Endothelial cell of hepatic sinusoid (primary cell): Measurements from ENCODE around the gene TUFM.
"Not testable (repeated sequence)": the region's sequence is repeated elsewhere in the genome, so short reads cannot be mapped to it uniquely, and the experiment has no call there.

Experiments
- in situ Hi-C: cut with HindIII; loops from 2 replicates; pipeline ENCODE4 v1.10.0; 2017; ENCODE audit warnings: low sequenced_read_pairs

The TUFM gene

DNA sequence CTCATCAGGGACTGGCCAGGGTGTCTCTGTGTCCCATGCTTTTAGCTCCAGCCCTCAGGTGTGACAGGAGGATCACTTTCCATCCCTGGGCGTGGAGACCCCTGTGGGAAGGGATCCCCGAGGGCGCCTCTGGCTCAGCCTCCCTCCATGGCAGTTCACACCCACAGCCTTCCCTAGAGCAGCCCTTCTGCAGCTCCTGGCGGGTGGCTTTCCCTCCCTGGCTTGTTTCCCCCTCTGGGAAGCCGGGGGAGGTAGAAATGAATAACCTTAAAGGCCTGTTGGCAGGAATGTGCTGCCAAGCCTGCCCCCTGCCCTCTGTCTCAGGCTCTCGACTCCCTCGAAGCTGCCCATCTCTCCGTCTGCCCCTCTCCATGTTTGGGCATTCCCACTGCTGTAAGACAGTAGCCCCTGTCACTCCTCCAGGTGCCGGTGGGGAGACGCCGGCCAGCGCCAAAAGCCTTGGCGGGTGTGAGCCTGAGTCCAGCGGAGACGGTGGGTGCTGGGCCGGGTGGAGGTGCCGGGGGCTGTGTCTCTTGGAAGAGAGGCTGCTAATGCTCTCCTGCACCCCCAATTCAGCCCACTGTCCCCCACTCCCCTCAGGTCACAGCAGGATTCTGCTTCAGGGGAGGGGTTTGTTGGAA lies 30.0 kb upstream of the TUFM start:
- in situ Hi-C loops = loop anchor here (5.0 to 10.0 kb wide), 2 partner anchors 86 to 351 kb away; no protein-coding TSS in a partner anchor

DNA sequence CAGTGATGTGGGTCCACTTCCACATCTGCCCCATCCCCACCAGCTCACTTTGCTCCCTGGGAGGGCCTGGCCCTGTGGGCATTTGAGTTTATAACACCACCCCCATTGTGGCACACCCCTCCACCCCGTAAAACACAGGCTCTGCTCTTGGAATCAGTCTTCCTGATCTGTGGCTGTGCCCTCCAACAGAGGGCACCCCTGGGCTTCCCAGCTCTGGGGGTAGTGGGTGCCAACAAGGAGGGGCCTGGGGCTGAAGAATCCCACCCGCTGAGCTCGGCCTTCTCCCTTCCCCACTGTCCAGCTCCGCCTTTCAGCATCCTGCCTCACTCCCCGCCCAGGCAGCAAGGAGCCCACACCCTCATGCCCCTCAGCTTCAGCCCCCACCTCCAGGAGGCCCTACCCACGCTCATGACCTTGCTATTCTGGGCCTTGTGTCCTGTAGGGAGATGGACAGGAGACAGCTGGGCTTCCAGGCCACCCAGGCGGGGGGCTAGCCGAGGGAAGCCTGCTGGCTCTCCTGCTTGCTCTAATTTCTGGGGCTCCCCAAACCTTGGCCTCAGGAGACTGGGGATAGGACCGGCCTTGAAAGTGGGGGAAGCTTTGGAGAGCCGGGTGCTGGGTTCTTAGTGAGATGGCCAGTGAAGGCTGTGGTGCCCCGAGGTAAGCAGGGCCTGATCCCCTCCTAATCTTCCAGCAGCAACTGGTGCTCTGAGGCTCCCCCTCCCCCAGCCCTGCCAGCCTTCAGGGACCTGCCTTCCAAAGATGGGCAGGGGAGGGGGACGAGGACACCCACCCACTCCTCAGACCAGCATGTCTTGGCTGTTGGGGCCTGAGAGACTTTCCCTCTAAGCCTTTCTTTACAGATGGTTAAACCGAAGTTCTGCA lies 29.2 kb upstream of the TUFM start:
- in situ Hi-C loops = loop anchor here (5.0 to 10.0 kb wide), 2 partner anchors 87 to 351 kb away; no protein-coding TSS in a partner anchor

DNA sequence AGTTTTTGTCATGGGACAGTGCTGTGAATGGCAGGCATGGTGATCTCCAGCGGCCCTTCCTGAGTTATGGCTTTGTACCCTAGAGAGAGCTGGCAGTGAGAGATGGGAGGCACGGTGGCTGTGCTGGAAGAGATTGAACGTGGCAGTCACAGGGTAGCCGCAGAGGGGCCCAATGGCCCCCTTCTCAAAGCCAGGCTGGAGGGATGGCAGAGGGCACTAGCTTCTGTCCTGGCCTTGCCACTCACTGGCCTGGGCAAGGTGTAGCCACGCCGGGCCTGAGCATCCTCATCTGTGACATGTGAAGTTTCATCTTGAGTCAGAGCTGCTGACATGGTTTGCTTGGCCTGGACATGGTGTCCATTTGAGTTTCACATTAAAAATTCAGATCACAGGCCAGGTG lies 28.3 kb upstream of the TUFM start:
- in situ Hi-C loops = loop anchor here (10.0 kb wide), 1 partner anchor 350 kb away; no protein-coding TSS in a partner anchor

DNA sequence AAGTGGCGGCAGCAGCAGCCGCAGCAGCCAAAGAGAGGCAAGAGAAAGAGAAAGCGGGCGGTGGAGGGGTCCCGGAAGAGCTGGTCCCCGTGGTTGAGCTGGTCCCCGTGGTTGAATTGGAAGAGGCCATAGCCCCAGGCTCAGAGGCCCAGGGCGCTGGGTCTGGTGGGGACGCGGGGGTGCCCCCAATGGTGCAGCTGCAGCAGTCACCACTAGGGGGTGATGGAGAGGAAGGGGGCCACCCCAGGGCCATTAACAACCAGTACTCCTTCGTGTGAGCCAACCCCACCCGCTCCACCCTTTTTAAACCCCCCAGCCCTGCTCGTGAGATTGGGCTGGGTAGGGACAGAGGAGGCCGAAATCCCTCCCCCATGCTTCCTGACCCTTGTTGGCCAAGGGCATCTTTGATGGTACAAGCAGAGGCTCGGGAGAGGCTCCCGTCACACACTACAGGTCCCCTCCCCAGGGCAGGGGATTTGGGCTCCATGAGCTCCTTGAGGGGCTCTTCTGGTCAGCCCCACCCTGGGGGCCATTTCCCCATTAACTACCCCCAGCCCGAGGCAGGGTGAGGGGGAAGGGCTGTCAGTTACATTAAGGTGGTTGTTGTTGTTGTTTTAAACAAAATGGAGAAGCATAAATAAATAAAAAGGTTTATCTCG lies 27.5 kb upstream of the TUFM start:
- in situ Hi-C loops = loop anchor here (10.0 kb wide), 1 partner anchor 349 kb away; no protein-coding TSS in a partner anchor

DNA sequence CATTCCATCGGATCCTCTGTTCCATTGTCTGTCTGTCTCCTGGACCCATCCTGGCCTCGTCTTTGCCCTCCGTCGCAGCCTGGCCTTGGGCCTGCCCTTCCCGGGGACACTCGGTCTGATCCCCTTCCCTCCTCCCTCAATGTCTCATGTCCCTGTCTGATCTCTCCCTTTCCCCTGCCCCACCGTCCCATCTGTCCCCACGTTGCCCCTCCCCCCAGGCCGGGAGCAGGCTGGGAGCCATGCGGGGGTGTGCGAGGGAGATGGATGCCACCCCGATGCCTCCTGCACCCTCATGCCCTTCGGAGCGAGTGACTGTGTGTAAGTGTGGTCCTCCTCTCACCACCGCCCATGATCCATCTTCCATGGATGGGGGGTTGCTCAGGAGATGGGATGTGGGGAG lies 26.8 kb upstream of the TUFM start:
- in situ Hi-C loops = loop anchor here (10.0 kb wide), 1 partner anchor 348 kb away; no protein-coding TSS in a partner anchor

DNA sequence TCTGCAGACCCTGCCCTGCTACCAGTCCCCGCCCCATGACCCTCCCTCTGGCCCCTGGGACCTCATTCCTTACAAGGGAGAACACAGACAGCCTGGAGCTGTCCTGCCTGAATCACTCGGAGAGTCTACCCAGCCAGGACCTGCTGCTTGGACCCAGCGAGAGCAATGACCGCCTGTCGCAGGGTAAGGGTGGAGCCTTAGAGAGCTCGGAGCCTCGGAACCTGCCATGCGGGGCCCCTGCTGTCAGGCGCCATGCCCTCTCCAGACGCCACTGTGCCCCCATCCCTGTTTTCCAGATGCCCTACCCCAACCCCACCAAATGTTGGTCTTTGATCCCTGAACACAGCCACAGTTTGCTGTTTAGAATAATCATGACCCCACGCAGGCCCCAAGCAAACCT lies 23.1 kb upstream of the TUFM start:
- in situ Hi-C loops = no loop called here

DNA sequence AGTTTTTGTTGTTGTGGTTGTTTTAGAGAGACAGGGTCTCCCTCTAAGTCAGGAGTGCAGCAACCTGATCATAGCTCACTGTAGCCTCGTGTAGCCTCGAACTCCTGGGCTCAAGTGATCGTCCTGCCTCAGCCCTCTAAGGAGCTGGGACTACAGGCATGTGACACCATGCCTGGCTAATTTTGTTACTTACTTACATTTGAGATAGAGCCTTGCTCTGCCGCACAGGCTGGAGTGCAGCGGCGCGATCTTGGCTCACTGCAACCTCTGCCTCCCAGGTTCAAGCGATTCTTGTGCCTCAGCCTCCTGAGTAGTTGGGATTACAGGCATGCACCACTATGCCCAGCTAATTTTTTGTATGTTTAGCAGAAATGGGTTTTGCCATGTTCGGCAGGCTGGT lies 21.5 kb upstream of the TUFM start:
- in situ Hi-C loops = not testable (repeated sequence)

DNA sequence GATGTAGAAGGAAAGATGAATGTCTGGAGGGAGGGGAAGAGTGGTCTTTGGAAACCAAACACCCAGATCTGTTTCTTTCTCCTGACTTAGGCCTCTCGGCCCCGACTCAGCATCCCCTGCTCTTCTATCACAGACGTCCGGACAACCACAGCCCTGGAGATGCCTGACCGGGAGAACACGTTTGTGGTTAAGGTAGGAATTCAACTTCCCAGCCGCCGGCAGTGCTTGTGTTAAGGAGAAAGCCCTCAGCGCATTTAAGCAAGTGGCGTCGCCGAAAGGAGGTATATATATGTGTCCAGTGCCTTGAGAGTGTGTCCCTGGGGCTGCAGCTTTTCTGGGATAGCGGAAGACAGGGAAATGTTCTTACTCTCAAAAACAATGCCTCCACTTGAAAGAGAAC lies 21.1 kb upstream of the TUFM start:
- in situ Hi-C loops = no loop called here

DNA sequence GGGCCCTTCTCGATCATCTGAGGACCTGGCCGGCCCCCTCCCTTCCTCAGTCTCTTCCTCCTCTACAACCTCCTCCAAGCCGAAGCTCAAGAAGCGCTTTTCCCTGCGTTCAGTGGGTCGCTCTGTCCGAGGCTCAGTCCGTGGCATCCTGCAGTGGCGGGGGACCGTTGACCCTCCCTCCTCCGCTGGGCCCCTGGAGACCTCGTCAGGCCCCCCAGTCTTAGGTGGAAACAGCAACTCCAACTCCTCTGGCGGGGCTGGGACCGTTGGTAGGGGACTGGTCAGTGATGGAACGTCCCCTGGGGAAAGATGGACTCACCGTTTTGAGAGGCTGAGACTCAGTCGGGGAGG lies 20.3 kb upstream of the TUFM start:
- in situ Hi-C loops = no loop called here

DNA sequence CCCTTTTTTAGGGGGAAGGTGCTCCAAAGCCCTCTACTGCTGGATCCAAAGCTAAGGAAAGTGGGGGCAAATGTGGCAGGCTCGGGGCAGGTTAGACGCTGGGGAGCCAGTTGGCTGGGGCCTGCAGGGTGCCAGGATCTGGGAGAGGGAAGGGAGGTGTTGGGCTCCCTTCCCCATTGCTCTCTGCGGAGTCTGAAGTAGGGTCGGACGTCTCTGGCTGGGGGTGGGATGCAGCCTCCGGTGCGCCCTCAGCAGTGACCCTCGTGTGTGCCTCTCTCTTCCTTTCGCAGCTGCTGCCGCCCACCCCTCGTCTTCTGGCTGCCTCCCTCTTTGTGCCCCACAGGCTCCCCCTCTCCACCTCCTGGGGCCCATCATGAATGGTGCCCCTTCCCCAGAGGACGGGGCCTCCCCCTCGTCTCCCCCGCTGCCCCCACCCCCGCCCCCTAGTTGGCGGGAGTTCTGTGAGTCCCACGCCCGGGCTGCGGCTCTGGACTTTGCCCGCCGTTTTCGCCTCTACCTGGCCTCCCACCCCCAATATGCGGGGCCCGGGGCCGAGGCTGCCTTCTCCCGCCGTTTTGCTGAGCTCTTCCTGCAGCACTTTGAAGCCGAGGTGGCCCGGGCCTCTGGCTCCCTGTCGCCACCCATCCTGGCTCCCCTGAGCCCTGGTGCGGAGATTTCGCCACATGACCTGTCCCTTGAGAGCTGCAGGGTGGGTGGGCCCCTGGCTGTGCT lies 19.7 kb upstream of the TUFM start:
- in situ Hi-C loops = no loop called here

DNA sequence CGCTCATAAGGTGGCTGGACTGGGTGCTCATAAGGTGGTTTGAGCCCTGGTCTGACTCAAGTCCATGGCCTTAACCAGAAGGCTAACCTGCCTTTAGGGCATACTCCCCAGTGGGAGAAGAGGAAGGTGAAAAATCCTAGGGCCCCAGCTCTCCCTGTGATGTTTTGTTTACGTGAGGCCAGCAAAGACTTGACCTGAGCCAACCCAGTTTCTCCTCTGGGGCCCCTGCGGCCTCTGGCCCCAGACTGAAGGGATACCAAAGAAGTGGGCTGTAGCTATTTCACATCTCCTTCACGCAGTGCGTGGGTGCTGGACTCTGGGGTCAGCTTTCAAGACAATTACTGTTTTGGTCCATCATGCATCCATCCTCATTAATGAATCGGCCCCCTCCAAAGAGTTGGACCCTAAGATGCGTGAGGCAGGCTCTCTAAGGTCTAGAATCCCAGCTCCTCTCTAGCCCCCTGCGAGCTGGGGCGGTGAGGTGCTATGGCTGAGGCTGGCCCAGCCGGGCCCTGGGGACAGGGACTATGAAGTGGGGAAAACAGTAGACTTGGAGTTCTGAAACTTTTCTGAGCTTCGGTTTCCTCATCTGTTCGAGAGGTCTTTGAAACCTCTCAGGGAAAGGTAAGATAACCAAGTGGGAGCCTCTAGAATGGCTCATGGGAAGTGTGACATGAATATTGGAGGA lies 19.0 kb upstream of the TUFM start:
- in situ Hi-C loops = no loop called here

DNA sequence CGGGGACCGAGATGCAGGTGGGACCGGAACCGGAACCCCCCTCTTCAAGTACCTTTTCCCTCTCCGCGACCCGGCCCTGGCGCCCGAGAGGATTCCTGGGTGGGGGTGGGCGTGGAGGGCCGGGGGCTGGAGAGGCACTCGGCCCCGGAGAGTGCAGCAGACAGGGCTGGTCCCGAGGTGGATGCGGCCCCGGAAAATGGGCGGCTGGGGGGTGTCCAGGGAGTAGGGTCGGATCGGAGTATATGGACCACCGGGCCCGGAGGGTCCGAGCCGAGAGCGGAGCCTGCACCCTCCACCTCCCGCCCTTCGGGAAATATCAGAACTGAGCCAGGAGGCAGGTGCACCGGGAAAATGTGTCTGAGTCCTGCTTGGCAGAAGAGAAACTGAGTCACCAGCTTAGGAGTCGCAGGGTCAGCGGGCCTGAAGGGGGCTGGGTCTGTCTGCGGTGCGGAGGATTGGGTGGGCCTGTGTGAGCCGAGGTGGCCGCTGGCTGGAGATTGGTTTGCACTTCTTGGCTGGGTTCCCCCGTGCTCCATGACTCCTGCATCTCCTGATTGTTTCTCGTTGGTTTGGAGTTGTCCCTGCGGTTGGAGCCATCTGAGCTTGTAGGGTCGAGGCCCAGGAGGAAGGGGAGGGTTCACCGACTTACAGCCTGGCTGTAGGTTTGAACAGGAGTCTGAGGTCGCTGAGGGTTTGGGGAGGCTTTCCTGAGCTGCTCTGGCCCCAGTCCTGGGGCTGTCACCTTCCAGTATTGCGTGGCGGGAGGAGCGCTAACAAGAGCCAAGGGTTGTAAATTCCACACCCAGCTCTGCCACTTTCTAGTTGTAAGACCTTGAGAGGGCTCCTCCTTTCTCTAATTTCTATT lies 18.0 kb upstream of the TUFM start:
- in situ Hi-C loops = no loop called here

DNA sequence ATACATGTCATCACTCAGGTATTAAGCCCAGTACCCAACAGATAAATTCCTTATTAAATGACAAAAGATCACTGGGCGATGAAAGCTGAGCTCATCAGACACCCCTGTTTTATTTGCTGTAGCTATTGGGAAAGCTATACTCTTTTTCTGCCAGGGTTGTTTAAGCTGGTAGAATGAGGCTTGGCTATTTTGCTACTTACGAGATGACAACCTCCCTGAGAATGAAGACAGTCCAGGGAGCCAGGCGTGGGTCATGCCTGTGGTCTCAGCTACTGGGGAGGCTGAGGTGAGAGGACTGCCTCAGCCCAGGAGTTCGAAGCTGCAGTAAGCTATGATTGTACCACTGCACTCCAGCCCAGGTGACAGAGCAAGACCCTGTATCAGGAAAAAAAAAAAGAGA lies 13.2 kb upstream of the TUFM start:
- in situ Hi-C loops = no loop called here

DNA sequence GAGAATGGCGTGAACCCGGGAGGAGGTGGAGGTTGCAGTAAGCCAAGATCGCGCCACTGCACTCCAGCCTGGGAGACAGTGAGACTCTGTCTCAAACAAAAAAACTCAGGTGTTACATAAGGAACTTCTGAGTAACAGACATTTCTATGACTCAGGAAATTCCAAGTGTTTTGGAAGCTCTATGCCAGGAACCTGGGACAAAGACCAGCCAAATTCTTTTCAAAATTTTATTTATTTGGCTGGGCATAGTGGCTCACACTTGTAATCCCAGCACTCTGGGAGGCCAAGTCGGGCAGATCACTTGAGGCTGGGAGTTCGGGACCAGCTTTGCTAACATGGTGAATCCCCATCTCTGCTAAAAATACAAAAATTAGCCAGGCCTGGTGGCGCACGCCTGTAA lies 12.3 kb upstream of the TUFM start:
- in situ Hi-C loops = no loop called here

DNA sequence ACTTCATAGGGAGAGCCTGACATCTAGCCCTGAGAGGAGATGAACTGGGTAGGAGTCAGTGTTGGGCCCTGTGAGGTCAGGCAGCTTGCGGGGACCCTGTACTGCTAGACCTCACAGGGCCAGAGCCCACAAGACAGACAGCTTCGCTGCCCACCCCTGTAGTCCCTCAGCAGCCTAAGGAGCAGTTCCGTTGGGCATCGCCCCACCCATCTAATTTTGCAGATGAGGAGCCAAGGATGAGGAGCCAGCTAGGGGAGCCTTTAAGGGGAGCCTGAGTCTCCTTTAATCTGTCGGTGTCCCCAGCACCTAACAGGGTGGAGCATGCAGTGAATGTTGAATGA lies 755 bp upstream of the TUFM start:
- in situ Hi-C loops = no loop called here

DNA sequence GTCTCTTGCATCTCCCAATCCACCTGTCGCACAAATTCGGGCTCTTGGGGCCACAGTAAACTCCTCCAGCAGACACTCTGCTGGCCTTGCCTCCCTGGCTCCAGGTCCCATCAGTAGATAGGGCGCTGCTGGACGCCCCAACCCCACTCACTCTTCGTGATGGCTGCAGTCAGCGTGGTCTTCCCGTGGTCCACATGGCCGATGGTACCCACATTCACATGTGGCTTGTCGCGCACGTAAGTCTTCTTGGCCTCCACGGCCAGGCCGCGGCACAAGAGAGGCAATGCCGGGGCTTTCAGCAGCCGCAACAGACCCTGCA lies 428 bp downstream of the TUFM start:
- in situ Hi-C loops = no loop called here

DNA sequence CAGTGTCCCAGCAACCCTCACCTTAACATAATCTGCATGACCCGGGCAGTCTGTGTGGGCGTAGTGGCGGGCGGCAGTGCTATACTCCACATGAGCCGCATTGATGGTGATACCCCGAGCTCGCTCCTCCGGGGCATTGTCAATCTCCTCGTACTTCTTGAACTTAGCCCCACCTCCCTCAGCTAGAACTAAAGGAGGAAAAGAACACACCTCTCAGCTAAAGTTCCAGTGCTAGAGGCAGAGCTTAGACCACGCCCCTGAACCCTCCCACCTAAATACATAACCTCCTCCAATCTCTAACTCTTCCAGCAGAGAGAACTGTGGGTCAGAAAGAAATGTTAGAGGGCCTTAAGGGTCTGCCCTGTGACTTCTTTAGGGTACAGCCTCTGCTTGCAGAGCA lies 855 bp downstream of the TUFM start:
- in situ Hi-C loops = no loop called here

DNA sequence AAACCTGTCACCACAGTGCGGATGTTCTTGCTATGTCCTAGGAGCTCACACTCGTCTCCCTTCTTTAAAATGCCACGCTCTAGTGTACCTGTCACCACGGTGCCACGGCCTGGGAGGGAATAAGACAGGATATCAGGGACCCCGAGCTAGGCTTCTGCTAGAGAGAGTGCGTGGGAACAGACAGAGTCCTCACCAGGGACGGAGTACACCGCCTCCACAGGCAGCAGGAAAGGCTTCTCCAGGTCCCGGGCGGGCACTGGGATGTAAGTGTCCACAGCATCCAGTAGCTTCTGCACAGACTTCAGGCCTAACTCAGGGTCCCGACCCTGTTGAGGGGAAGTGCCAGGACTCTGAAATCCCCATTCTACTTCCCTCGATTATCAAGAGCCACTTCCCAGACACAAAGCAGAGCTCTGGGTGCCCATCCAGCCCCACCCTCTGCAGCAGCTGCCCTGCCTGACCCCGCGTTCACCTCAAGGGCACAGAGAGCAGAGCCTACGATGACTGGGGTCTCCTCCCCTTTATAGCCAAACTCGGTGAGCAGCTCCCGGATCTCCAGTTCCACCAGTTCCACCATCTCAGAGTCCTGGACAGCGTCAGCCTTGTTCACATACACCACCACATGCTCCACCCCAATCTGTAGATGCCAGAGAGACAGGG lies 1.8 kb downstream of the TUFM start:
- in situ Hi-C loops = no loop called here

DNA sequence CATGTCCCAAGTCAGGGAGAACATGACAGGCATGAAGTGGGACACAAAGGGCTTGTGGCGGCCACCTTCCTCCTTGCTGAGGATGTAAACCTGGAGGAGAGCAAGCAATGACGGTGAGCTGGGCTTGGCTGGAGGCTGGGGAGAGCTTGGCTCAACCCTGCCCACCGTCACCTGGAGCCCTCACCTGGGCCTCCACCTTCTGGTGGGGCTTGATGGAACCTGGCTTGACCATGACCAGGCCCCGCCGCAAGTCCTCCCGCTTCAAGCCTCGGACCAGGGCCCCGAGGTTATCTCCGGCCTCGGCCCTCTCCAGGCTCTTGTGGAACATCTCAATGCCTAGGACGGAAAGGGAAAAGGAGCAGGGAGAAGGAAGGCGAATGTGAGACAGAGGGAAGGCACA lies 2.4 kb downstream of the TUFM start:
- in situ Hi-C loops = no loop called here
